ENCODE data around the gene EFCAB12. TPM values are rescaled to one million over a fixed set of nuclear protein-coding genes. Genes with fewer than 3 reads are reported as not detected.
"Not testable (repeated sequence)": the region's sequence is repeated elsewhere in the genome, so short reads cannot be mapped to it uniquely, and the experiment has no call there.

EFCAB12 gene
- polyA plus RNA-seq, 1 donor = 1.5 TPM

DNA sequence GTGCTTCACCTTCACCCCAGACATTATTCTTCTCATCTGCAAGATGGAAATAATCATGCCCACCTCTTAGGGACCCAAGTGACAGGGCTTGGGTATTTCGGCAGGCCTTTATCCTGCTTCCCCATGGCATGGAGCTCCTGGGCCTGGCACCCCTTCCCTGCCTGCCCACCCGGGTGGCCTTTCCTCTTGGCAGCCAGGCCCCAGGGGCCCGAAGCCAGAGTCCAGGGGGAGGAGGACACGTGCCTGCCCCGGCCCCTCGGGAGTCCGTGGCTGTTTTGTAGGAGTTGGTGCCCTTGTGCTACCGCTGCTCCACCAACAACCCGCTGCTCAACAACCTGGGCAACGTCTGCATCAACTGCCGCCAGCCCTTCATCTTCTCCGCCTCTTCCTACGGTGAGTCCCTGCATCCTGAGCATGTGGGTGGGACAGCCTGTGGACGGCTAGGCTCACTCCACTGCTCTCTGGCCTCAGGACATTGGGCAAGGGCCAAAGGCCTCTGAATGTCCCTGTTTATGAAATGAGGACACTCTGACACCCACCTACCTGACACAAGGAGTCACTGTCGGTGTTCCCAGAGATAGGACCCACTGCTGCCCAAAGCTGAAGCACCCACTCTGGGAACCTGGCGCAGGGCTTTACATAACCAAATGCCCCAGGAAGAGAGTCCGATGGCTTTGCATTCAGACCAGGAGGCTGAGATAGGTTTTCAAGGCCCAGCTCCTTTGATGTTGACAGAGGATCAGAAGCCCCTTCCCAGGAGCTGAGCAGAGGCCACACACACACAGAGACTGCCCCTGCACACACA lies 34.5 kb downstream of the EFCAB12 start:
- H3K36me3 ChIP-seq (ENCODE audit: control insufficient read depth, insufficient read depth, low read length) = peaks cover 40% of the 10 kb centered on the region

DNA sequence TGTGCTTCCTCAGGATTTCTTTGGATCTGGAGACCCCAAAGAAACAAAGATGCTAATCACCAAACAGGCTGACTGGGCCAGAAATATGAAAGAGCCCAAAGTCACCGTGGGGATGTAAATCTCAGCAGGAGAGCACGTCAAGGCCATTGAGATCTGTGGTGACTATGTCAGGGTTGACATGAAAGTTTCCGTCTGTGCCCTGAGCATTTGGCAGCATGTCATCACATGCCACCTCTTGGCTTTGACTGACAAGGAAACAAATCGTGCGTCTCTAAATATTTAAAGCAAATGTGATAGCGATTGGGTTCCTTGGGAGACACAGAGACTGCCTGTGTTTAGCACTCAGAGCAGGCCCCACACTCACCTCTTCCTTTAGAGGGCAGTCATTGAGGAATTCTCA lies 35.2 kb downstream of the EFCAB12 start:
- Histone ChIP-seq H3K4me3 (ENCODE audit: low read length) (no peak overlapping the region), H3K27ac (ENCODE audit: low read length) (no peak overlapping the region), H3K9me3 (ENCODE audit: control insufficient read depth, low read depth, low read length) (no peaks in the 10 kb centered on the region), H3K27me3 (ENCODE audit: control insufficient read depth, insufficient read depth, low read length) (no peaks in the 10 kb centered on the region), H3K36me3 (ENCODE audit: control insufficient read depth, insufficient read depth, low read length) (peaks cover 43% of the 10 kb centered on the region), H3K4me1 (ENCODE audit: control insufficient read depth, insufficient read depth, low read length) (peaks cover under 1% of the 10 kb centered on the region)
- WGBS (ENCODE audit: insufficient coverage, low lambda C conversion rate) = no CpG with 5 or more reads among the region's 6 CpGs
- no peak for DNase-seq

More for the DNA sequence above, 34.5 kb downstream of the EFCAB12 start:
- H3K9me3 ChIP-seq (ENCODE audit: control insufficient read depth, low read depth, low read length); H3K4me3 ChIP-seq (ENCODE audit: low read length); H3K27me3 ChIP-seq (ENCODE audit: control insufficient read depth, insufficient read depth, low read length); H3K4me1 ChIP-seq (ENCODE audit: control insufficient read depth, insufficient read depth, low read length); H3K27ac ChIP-seq (ENCODE audit: low read length); DNase-seq: not testable (repeated sequence)
- no CpG with 5 or more reads among the region's 17 CpGs for WGBS (ENCODE audit: insufficient coverage, low lambda C conversion rate)

DNA sequence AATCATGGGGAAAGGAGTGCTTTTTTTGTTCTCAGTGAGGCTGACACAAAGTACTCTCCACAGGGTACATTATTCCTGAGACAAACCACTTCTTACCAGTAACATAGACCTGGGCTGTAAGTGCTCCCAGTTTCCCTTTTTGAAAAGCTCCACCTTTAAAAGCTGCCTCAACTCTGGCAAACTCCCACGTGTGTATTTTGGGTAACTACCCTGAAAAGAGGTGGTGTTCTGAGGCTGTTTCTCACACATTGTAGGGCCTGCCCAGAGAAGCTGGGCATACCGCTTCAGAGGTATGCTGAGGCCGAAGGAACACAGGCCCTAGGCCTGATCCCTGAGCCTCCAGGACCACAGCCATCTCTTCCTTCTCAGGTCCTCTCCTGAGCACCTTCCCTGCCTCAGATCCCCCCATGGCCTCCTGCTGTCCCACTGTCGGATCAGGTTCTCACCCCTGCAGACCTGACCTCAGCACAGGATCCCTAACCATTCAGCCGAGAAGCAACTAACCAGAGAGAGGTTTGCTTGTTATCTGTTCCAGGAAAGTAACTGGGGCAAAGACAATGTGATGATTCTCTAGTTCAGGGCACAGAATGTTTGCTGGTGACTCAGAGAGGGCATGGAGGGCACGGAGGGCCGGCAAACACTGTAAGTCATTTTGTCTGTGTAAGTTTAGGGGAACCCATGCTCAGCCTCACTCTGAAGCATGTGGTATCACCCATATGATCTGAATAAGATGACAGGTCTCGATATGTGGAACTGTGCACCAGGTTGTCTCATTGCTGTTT lies 36.1 kb downstream of the EFCAB12 start:
- WGBS (ENCODE audit: insufficient coverage, low lambda C conversion rate) = no CpG with 5 or more reads among the region's 8 CpGs
- H3K4me1 ChIP-seq (ENCODE audit: control insufficient read depth, insufficient read depth, low read length); H3K27me3 ChIP-seq (ENCODE audit: control insufficient read depth, insufficient read depth, low read length); H3K27ac ChIP-seq (ENCODE audit: low read length); H3K9me3 ChIP-seq (ENCODE audit: control insufficient read depth, low read depth, low read length); H3K4me3 ChIP-seq (ENCODE audit: low read length); DNase-seq: not testable (repeated sequence)
- H3K36me3 ChIP-seq (ENCODE audit: control insufficient read depth, insufficient read depth, low read length) = peaks cover 52% of the 10 kb centered on the region

DNA sequence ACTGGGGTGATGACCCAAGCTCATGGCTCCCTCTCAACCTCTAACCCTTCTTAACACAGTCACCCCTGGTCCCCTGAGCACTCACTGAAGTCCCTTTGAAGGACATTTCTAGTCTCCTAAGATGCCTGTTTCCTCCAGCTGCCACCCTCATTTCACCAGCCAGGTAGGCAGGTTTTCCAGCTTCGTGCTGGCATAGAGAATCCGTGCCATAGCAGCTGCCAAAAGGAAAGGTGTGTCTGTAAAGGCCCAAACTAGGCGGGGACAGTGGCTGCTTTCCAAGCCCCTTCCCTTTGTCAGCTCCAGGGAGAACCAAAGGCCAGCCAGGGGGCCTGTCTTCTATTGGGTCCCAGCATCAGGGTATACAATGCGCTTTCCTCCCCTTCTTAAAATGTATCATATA lies 36.9 kb downstream of the EFCAB12 start:
- H3K9me3 ChIP-seq (ENCODE audit: control insufficient read depth, low read depth, low read length); H3K27me3 ChIP-seq (ENCODE audit: control insufficient read depth, insufficient read depth, low read length); H3K4me1 ChIP-seq (ENCODE audit: control insufficient read depth, insufficient read depth, low read length); DNase-seq; H3K4me3 ChIP-seq (ENCODE audit: low read length); H3K27ac ChIP-seq (ENCODE audit: low read length): not testable (repeated sequence)
- WGBS (ENCODE audit: insufficient coverage, low lambda C conversion rate) = no CpG with 5 or more reads among the region's 4 CpGs
- H3K36me3 ChIP-seq (ENCODE audit: control insufficient read depth, insufficient read depth, low read length) = peaks cover 54% of the 10 kb centered on the region

DNA sequence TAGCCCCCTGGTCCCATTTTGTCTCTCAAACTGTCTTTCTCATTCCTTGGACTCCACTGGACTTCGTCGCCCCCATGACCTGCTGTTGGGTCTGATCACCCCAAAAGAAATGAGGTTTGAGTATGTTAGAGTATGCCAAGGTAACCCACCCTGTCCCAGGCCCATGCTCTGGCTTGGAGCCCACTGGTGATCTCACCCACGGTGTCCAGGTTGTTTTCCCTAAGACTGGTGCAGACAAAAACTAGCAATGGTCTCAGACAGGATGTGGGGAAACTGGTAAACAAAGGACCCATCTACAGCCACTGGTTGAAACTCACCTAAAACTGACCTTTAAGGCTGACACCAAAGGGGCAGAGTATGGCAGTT lies 38.9 kb downstream of the EFCAB12 start:
- no peak overlapping the region for H3K4me3 ChIP-seq (ENCODE audit: low read length)
- no CpG with 5 or more reads among the region's 3 CpGs for WGBS (ENCODE audit: insufficient coverage, low lambda C conversion rate)
- no peaks in the 10 kb centered on the region for H3K27me3 ChIP-seq (ENCODE audit: control insufficient read depth, insufficient read depth, low read length)
- H3K4me1 ChIP-seq (ENCODE audit: control insufficient read depth, insufficient read depth, low read length) = no peaks in the 10 kb centered on the region
- peaks cover 51% of the 10 kb centered on the region for H3K36me3 ChIP-seq (ENCODE audit: control insufficient read depth, insufficient read depth, low read length)
- H3K27ac ChIP-seq (ENCODE audit: low read length) = no peak overlapping the region
- DNase-seq = no peak
- H3K9me3 ChIP-seq (ENCODE audit: control insufficient read depth, low read depth, low read length) = no peaks in the 10 kb centered on the region

DNA sequence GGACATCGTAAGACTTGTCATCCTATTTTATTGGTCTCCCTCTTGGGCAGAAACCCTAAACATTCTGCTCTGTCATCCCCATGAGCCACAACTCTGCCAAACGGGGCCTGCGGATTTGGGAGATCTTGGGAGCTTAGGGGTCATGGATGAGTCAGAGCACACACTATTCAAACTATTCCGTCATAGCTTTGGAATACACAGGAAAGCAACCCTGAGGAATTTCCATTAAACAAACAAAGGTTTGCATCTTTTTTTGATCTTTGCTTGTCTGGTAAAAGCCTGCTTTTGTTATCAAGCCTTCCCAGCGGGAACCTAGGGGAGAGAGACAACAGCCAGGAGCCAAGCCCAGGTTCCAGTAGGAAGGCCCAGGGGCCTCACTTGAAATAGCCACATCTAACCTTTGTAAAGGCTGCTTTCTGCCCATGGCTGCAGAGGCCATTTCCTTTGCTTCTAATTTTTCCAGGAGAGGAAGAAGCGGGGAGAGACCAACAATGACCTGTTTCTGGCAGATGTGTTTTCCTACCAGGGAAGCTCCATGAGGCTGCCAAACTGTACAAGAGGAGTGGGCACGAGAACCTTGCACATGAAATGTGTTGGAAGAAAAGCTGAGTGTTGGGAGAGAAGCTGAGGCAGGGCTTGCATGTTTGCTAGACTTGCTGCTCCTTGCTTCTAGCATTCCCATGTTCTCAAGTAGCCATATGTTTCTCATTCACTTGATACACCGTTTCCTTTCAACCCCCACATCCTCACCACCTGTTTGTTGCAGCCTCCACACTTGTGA lies 39.5 kb downstream of the EFCAB12 start:
- DNase-seq; H3K27me3 ChIP-seq (ENCODE audit: control insufficient read depth, insufficient read depth, low read length); H3K27ac ChIP-seq (ENCODE audit: low read length); H3K4me3 ChIP-seq (ENCODE audit: low read length); H3K4me1 ChIP-seq (ENCODE audit: control insufficient read depth, insufficient read depth, low read length); H3K9me3 ChIP-seq (ENCODE audit: control insufficient read depth, low read depth, low read length): not testable (repeated sequence)
- peaks cover 48% of the 10 kb centered on the region for H3K36me3 ChIP-seq (ENCODE audit: control insufficient read depth, insufficient read depth, low read length)
- no CpG with 5 or more reads among the region's 8 CpGs for WGBS (ENCODE audit: insufficient coverage, low lambda C conversion rate)

DNA sequence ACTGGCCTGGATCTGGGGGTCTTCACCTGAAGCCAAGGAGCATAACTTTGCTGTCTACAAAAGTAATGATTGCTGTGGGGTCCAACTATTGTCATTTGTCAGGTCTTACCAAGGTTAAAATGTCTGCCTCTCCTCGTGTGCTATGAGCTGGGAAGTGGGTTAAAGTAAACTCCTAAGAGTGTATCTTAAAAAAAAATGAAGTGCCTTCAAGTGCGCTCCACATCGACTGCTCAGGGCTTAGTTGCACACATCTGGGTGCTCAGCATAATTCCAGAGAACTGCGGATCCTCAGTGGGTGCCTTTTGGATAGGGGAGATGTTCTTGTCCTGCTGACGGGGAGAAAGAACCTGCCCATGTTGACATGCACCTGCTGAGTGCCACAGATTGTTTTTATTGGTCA lies 40.9 kb downstream of the EFCAB12 start:
- 100% methylated on average over 2 of the region's 5 CpGs for WGBS (ENCODE audit: insufficient coverage, low lambda C conversion rate)
- no peak overlapping the region for H3K27ac ChIP-seq (ENCODE audit: low read length)
- H3K27me3 ChIP-seq (ENCODE audit: control insufficient read depth, insufficient read depth, low read length) = no peaks in the 10 kb centered on the region
- no peaks in the 10 kb centered on the region for H3K4me1 ChIP-seq (ENCODE audit: control insufficient read depth, insufficient read depth, low read length)
- no peak overlapping the region for H3K4me3 ChIP-seq (ENCODE audit: low read length)
- DNase-seq = no peak
- H3K9me3 ChIP-seq (ENCODE audit: control insufficient read depth, low read depth, low read length) = no peaks in the 10 kb centered on the region
- peaks cover 41% of the 10 kb centered on the region for H3K36me3 ChIP-seq (ENCODE audit: control insufficient read depth, insufficient read depth, low read length)

DNA sequence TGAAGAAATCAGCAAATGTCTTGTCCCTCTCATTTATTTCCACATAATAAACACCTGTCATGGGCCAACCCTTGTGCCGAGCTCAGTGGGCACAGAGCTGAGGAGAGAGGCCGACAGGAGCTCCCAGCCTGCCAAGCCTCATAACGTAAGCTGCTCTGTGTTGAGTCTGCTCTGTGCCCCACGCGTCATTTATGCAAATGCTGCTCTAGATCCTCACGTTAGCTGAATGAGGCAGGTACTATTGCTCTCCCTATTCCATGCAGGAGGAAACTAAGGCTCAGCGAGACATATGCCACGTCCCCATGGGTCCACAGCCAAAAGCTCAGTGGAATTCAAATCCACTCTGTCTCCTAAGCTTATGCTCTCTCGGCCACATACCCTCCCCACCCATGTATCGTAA lies 41.5 kb downstream of the EFCAB12 start:
- Histone ChIP-seq H3K4me1 (ENCODE audit: control insufficient read depth, insufficient read depth, low read length) (no peaks in the 10 kb centered on the region), H3K27ac (ENCODE audit: low read length) (no peak overlapping the region), H3K36me3 (ENCODE audit: control insufficient read depth, insufficient read depth, low read length) (peaks cover 38% of the 10 kb centered on the region), H3K27me3 (ENCODE audit: control insufficient read depth, insufficient read depth, low read length) (no peaks in the 10 kb centered on the region), H3K4me3 (ENCODE audit: low read length) (no peak overlapping the region), H3K9me3 (ENCODE audit: control insufficient read depth, low read depth, low read length) (no peaks in the 10 kb centered on the region)
- no peak for DNase-seq
- no CpG with 5 or more reads among the region's 10 CpGs for WGBS (ENCODE audit: insufficient coverage, low lambda C conversion rate)

DNA sequence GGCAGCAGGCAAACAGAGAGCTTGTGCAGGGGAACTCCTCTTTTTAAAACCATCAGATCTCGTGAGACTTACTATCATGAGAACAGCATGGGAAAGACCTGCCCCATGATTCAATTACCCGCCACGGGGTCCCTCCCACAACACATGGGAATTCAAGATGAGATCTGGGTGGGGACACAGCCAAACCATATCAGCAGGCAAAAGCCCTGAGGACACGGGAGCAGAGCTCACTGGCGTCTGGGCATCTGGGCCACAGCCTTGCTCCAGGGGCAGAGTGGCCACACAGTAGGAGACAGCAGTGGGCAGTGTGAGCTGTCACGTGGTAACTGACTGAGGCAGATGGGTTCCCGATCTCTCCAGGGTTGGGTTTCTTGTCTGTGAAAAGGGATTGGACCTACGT lies 42.9 kb downstream of the EFCAB12 start:
- H3K36me3 ChIP-seq (ENCODE audit: control insufficient read depth, insufficient read depth, low read length) = peaks cover 28% of the 10 kb centered on the region
- H3K27me3 ChIP-seq (ENCODE audit: control insufficient read depth, insufficient read depth, low read length); H3K9me3 ChIP-seq (ENCODE audit: control insufficient read depth, low read depth, low read length); H3K4me1 ChIP-seq (ENCODE audit: control insufficient read depth, insufficient read depth, low read length); DNase-seq; H3K27ac ChIP-seq (ENCODE audit: low read length); H3K4me3 ChIP-seq (ENCODE audit: low read length): not testable (repeated sequence)
- WGBS (ENCODE audit: insufficient coverage, low lambda C conversion rate) = no CpG with 5 or more reads among the region's 8 CpGs

DNA sequence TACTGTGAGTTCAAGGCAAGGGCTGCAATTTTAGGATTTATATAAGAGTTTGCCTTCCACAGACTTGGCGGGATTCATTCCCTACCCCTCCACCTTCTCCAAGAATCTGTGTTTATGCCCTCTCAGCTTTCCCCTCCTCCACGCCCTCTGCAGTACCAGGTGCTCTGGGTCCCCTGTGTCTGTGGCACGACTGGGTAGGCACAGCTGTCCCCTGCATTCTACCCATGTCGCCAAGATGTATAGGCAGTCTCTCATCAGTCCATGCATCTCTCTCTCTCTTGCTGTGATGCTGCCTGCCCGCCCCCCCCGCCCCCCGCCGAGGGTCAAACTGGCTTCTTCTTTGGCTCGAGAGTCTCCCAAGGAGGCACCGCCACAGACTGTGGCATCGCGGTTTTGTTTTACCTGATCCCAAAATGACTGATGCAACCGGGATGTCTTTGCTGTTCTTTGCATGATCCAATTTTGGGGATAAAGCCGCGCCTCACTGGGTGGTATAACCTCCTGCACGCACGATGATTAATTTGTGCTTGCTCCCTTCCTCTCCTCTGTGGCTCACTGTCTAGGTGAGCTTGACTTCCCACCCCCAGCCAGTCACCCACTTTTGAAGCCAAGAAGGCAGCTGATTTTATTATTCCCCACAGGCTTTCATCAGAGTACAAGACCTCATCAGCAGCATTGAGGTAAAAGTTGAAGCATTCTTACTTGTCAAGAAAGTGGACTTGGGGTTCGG lies 43.7 kb downstream of the EFCAB12 start:
- DNase-seq = no peak
- H3K27me3 ChIP-seq (ENCODE audit: control insufficient read depth, insufficient read depth, low read length) = no peaks in the 10 kb centered on the region
- no peaks in the 10 kb centered on the region for H3K9me3 ChIP-seq (ENCODE audit: control insufficient read depth, low read depth, low read length)
- 100% methylated on average over 1 of the region's 18 CpGs for WGBS (ENCODE audit: insufficient coverage, low lambda C conversion rate)
- peaks cover 24% of the 10 kb centered on the region for H3K36me3 ChIP-seq (ENCODE audit: control insufficient read depth, insufficient read depth, low read length)
- no peak overlapping the region for H3K4me3 ChIP-seq (ENCODE audit: low read length)
- H3K27ac ChIP-seq (ENCODE audit: low read length) = no peak overlapping the region
- no peaks in the 10 kb centered on the region for H3K4me1 ChIP-seq (ENCODE audit: control insufficient read depth, insufficient read depth, low read length)

Measured in large intestine (tissue), 3 donors.